HEK293T (cell line): ENCODE measurements around the gene INSM1.

Experiments used
- CTCF ChIA-PET: fragments of 350-600 bp; formaldehyde crosslinking; extraction: SDS; loops from one replicate; lab custom pipeline; 2021; ENCODE audit warnings: antibody characterized with exemption, inconsistent platforms; lab: Yijun Ruan, JAX
- POLR2A ChIA-PET: fragments of 350-600 bp; formaldehyde crosslinking; extraction: SDS; loops from one replicate; lab custom pipeline; 2020; ENCODE audit warnings: antibody characterized with exemption, inconsistent platforms; lab: Yijun Ruan, JAX
- DNase-seq: peaks from one replicate; pipeline ENCODE4 v3.0.0; 2012; ENCODE audit warnings: mixed read lengths; ENCODE audit errors: extremely low spot score
- ARNT ChIP-seq: fragments of 450-650 bp; IDR thresholded peaks from 2 replicates; pipeline ENCODE4 v1.6.1; 2017; ENCODE audit warnings: mild to moderate bottlenecking
- BHLHE40 ChIP-seq: fragments of 450-650 bp; IDR thresholded peaks from 2 replicates; pipeline ENCODE4 v1.6.1; 2016; ENCODE audit warnings: mild to moderate bottlenecking, moderate library complexity, borderline replicate concordance
- CTBP1 ChIP-seq: fragments of 450-650 bp; IDR thresholded peaks from 2 replicates; pipeline ENCODE4 v1.6.1; 2016; ENCODE audit warnings: borderline replicate concordance
- ELF4 ChIP-seq: fragments of 450-650 bp; IDR thresholded peaks from 2 replicates; pipeline ENCODE4 v1.6.1; 2017; ENCODE audit warnings: antibody characterized with exemption
- FOXA1 ChIP-seq: fragments of 450-650 bp; IDR thresholded peaks from 2 replicates; pipeline ENCODE4 v1.6.1; 2016; ENCODE audit warnings: mild to moderate bottlenecking
- FOXK2 ChIP-seq: fragments of 450-650 bp; IDR thresholded peaks from 2 replicates; pipeline ENCODE4 v1.6.1; 2016; ENCODE audit warnings: mild to moderate bottlenecking
- FOXM1 ChIP-seq: fragments of 450-650 bp; IDR thresholded peaks from 2 replicates; pipeline ENCODE4 v1.6.1; 2017; ENCODE audit warnings: mild to moderate bottlenecking, borderline replicate concordance
- HDGF ChIP-seq: fragments of 450-650 bp; IDR thresholded peaks from 2 replicates; pipeline ENCODE4 v1.6.1; 2017; ENCODE audit warnings: antibody characterized with exemption, borderline replicate concordance
- L3MBTL2 ChIP-seq: fragments of 450-650 bp; conservative IDR thresholded peaks from 2 replicates; pipeline ENCODE4 v1.6.1; 2016; ENCODE audit warnings: mild to moderate bottlenecking
- LEF1 ChIP-seq: fragments of 450-650 bp; IDR thresholded peaks from 2 replicates; pipeline ENCODE4 v1.6.1; 2017; ENCODE audit warnings: mild to moderate bottlenecking, borderline replicate concordance
- NFRKB ChIP-seq: fragments of 450-650 bp; IDR thresholded peaks from 2 replicates; pipeline ENCODE4 v1.6.1; 2016; ENCODE audit warnings: mild to moderate bottlenecking, moderate library complexity
- PKNOX1 ChIP-seq: fragments of 450-650 bp; IDR thresholded peaks from 2 replicates; pipeline ENCODE4 v1.6.1; 2016
- SP1 ChIP-seq: fragments of 450-650 bp; IDR thresholded peaks from 2 replicates; pipeline ENCODE4 v1.6.1; 2017
- SUZ12 ChIP-seq: fragments of 450-650 bp; IDR thresholded peaks from 2 replicates; pipeline ENCODE4 v1.6.1; 2016; ENCODE audit warnings: mild to moderate bottlenecking
- TARDBP ChIP-seq: fragments of 450-650 bp; IDR thresholded peaks from 2 replicates; pipeline ENCODE4 v1.6.1; 2016
- ZNF384 ChIP-seq: fragments of 450-650 bp; IDR thresholded peaks from 2 replicates; pipeline ENCODE4 v1.6.1; 2016

Gene INSM1

GRCh38 chr20:20327746-20328145 is 40.2 kb upstream of the INSM1 start:
- DNase-seq = no peak
- no peak for TF ChIP-seq LEF1
- CTCF ChIA-PET = no interaction called here
- POLR2A ChIA-PET = no interaction called here

- CTCF ChIA-PET = no interaction called here
- no peak for DNase-seq
- POLR2A ChIA-PET = no interaction called here
- TF ChIP-seq L3MBTL2 (no peak), CTBP1 (no peak), ZNF384 (no peak), NFRKB (no peak), HDGF (no peak), TARDBP (no peak), ARNT (no peak), PKNOX1 (no peak), LEF1 (no peak), SP1 (no peak), FOXM1 (no peak), SUZ12 (no peak), FOXK2 (no peak), BHLHE40 (no peak), FOXA1 (no peak), ELF4 (no peak)
Observed at GRCh38 chr20:20329564-20329963, 38.3 kb upstream of the INSM1 start.

- ChIA-PET CTCF (no interaction called here), POLR2A (no interaction called here)
- no peak for DNase-seq
- TF ChIP-seq LEF1 (no peak), BHLHE40 (no peak), ELF4 (no peak), CTBP1 (no peak), L3MBTL2 (no peak), FOXM1 (no peak), SUZ12 (no peak), NFRKB (no peak), ARNT (no peak), SP1 (no peak), HDGF (no peak), FOXA1 (no peak)
Observed at GRCh38 chr20:20331156-20331555, 36.7 kb upstream of the INSM1 start.

GRCh38 chr20:20331817-20332216 is 36.1 kb upstream of the INSM1 start:
- ChIA-PET CTCF (interaction anchor here (0.6 kb wide), 1 partner anchor 12 kb away, joined by 3 read pairs; no protein-coding TSS in a partner anchor), POLR2A (no interaction called here)
- TF ChIP-seq NFRKB (no peak), ZNF384 (no peak), L3MBTL2 (no peak), SP1 (no peak), LEF1 (no peak), PKNOX1 (no peak), TARDBP (no peak)
- DNase-seq = no peak

- TF ChIP-seq FOXA1 (no peak), ELF4 (no peak), FOXM1 (no peak), HDGF (no peak)
- no peak for DNase-seq
- POLR2A ChIA-PET = no interaction called here
- CTCF ChIA-PET = interaction anchor here (0.6 kb wide), 1 partner anchor 277 kb away, joined by 3 read pairs; no protein-coding TSS in a partner anchor
Observed at GRCh38 chr20:20333866-20334265, 34.0 kb upstream of the INSM1 start.

GRCh38 chr20:20334489-20334888 is 33.4 kb upstream of the INSM1 start:
- no peak for DNase-seq
- TF ChIP-seq BHLHE40 (no peak), ZNF384 (no peak), SP1 (no peak), ARNT (no peak), HDGF (no peak), PKNOX1 (no peak), ELF4 (no peak), NFRKB (no peak), FOXA1 (no peak), CTBP1 (no peak), L3MBTL2 (no peak), FOXM1 (no peak), LEF1 (no peak), FOXK2 (no peak), TARDBP (no peak), SUZ12 (no peak)
- CTCF ChIA-PET = no interaction called here
- POLR2A ChIA-PET = no interaction called here

GRCh38 chr20:20338133-20338730 is 29.7 kb upstream of the INSM1 start:
- TF ChIP-seq TARDBP (no peak), LEF1 (no peak)
- POLR2A ChIA-PET = no interaction called here
- DNase-seq = no peak
- CTCF ChIA-PET = no interaction called here
